H9 (cell line): Measurements from ENCODE around the gene SMTNL2. TPM values are rescaled to one million over a fixed set of nuclear protein-coding genes. Genes with fewer than 3 reads are reported as not detected.

ENCODE experiments used
- DNase-seq: peaks from one replicate; pipeline ENCODE4 v3.0.0-alpha.2; 2017
- H2AFZ ChIP-seq: one replicate; pipeline ENCODE4 v1.6.1; 2013; ENCODE audit warnings: mild to moderate bottlenecking, low read length, control low read depth, moderate library complexity
- H2AK5ac ChIP-seq: 2 replicates; pipeline ENCODE4 v1.6.1; 2013; ENCODE audit warnings: low read length, control low read depth, mixed read lengths; ENCODE audit not compliant: insufficient read length
- H2BK120ac ChIP-seq: one replicate; pipeline ENCODE4 v1.6.1; 2013; ENCODE audit warnings: low read depth, mild to moderate bottlenecking, low read length, control low read depth, inconsistent platforms; ENCODE audit not compliant: poor library complexity, severe bottlenecking
- H2BK12ac ChIP-seq: 2 replicates; pipeline ENCODE4 v1.6.1; 2013; ENCODE audit warnings: low read length, control low read depth, mixed read lengths, low read depth; ENCODE audit not compliant: insufficient read length
- H2BK15ac ChIP-seq: 2 replicates; pipeline ENCODE4 v1.6.1; 2013; ENCODE audit warnings: low read depth, low read length, control low read depth
- H2BK20ac ChIP-seq: one replicate; pipeline ENCODE4 v1.6.1; 2013; ENCODE audit warnings: low read depth, mild to moderate bottlenecking, low read length, control low read depth, inconsistent platforms; ENCODE audit not compliant: poor library complexity, severe bottlenecking
- H2BK5ac ChIP-seq: 2 replicates; pipeline ENCODE4 v1.6.1; 2013; ENCODE audit warnings: low read length, control low read depth, mixed read lengths; ENCODE audit not compliant: insufficient read length
- H3K14ac ChIP-seq: 2 replicates; pipeline ENCODE4 v1.6.1; 2013; ENCODE audit warnings: low read length, control low read depth; ENCODE audit not compliant: insufficient read depth
- H3K18ac ChIP-seq: 2 replicates; pipeline ENCODE4 v1.6.1; 2013; ENCODE audit warnings: low read depth, mild to moderate bottlenecking, mixed read lengths, low read length, control low read depth; ENCODE audit not compliant: insufficient read length
- H3K23ac ChIP-seq: 2 replicates; pipeline ENCODE4 v1.6.1; 2013; ENCODE audit warnings: low read length, control low read depth, mixed read lengths, low read depth; ENCODE audit not compliant: insufficient read length
- H3K23me2 ChIP-seq: 2 replicates; pipeline ENCODE4 v1.6.1; 2013; ENCODE audit warnings: low read depth, mild to moderate bottlenecking, mixed read lengths, low read length, control low read depth; ENCODE audit not compliant: insufficient read length, poor library complexity, severe bottlenecking
- H3K27ac ChIP-seq: 2 replicates; pipeline ENCODE4 v1.5.1; 2013; ENCODE audit warnings: low read length, control low read depth, mixed read lengths, low read depth; ENCODE audit not compliant: insufficient read length
- H3K27me3 ChIP-seq: 2 replicates; pipeline ENCODE4 v1.6.1; 2013; ENCODE audit warnings: low read length, control low read depth, inconsistent platforms; ENCODE audit not compliant: insufficient read depth
- H3K4ac ChIP-seq: 2 replicates; pipeline ENCODE4 v1.6.1; 2013; ENCODE audit warnings: low read depth, mild to moderate bottlenecking, control low read depth, inconsistent platforms, low read length, moderate library complexity
- H3K4me1 ChIP-seq: 2 replicates; pipeline ENCODE4 v1.6.1; 2013; ENCODE audit warnings: low read length, control low read depth, inconsistent platforms; ENCODE audit not compliant: insufficient read depth
- H3K4me2 ChIP-seq: 2 replicates; pipeline ENCODE4 v1.6.1; 2013; ENCODE audit warnings: low read length, control low read depth, mixed read lengths; ENCODE audit not compliant: insufficient read length, insufficient read depth
- H3K56ac ChIP-seq: 2 replicates; pipeline ENCODE4 v1.6.1; 2013; ENCODE audit warnings: low read depth, mild to moderate bottlenecking, mixed read lengths, low read length, control low read depth; ENCODE audit not compliant: insufficient read length
- H3K79me1 ChIP-seq: 2 replicates; pipeline ENCODE4 v1.6.1; 2013; ENCODE audit warnings: low read depth, mild to moderate bottlenecking, moderate library complexity, low read length, control low read depth, inconsistent platforms; ENCODE audit not compliant: insufficient read depth, poor library complexity, severe bottlenecking
- H3K79me2 ChIP-seq: 2 replicates; pipeline ENCODE4 v1.6.1; 2013; ENCODE audit warnings: low read length, control low read depth, inconsistent platforms; ENCODE audit not compliant: insufficient read depth
- H3K9ac ChIP-seq: 2 replicates; pipeline ENCODE4 v1.6.1; 2013; ENCODE audit warnings: low read length, control low read depth, mixed read lengths; ENCODE audit not compliant: insufficient read length; ENCODE audit errors: extremely low read depth
- H3K9me3 ChIP-seq: one replicate; pipeline ENCODE4 v1.6.1; 2013; ENCODE audit warnings: low read depth, low read length, inconsistent platforms; ENCODE audit not compliant: control insufficient read depth
- H3T11ph ChIP-seq: one replicate; pipeline ENCODE4 v1.6.1; 2013; ENCODE audit warnings: mild to moderate bottlenecking, low read length, control low read depth, inconsistent platforms
- H4K20me1 ChIP-seq: one replicate; pipeline ENCODE4 v1.6.1; 2013; ENCODE audit not compliant: control insufficient read depth, insufficient read length, insufficient read depth
- H4K5ac ChIP-seq: 2 replicates; pipeline ENCODE4 v1.6.1; 2013; ENCODE audit warnings: low read depth, mild to moderate bottlenecking, mixed read lengths, low read length, control low read depth; ENCODE audit not compliant: insufficient read length
- H4K8ac ChIP-seq: replicated peaks from 2 replicates; pipeline ENCODE4 v1.6.1; 2013; ENCODE audit warnings: low read length, control low read depth, mixed read lengths, low read depth; ENCODE audit not compliant: insufficient read length
- H4K91ac ChIP-seq: 2 replicates; pipeline ENCODE4 v1.6.1; 2013; ENCODE audit warnings: low read depth, mild to moderate bottlenecking, moderate library complexity, mixed read lengths, low read length, control low read depth; ENCODE audit not compliant: insufficient read length
- H3K27ac Mint-ChIP-seq, 3 experiments: 2 replicates in 2 of 3; 3 replicates in 1 of 3; pipeline ENCODE4 v1.8.0; 2020 to 2021; ENCODE audit warnings: mixed read lengths in 3 of 3, mild to moderate bottlenecking in 1 of 3, moderate library complexity in 1 of 3
- H3K27me3 Mint-ChIP-seq: 2 replicates; pipeline ENCODE4 v1.8.0; 2021; ENCODE audit warnings: low read depth, mild to moderate bottlenecking, moderate library complexity, mixed read lengths
- H3K36me3 Mint-ChIP-seq, 3 experiments: 2 replicates in 2 of 3; 3 replicates in 1 of 3; pipeline ENCODE4 v1.8.0; 2020 to 2021; ENCODE audit warnings: low read depth in 3 of 3, mixed read lengths in 3 of 3; ENCODE audit not compliant: insufficient read depth in 1 of 3
- H3K4me1 Mint-ChIP-seq, 2 experiments: 2 replicates each; pipeline ENCODE4 v1.8.0; 2020; ENCODE audit warnings: mixed read lengths in 2 of 2
- H3K4me3 Mint-ChIP-seq, 2 experiments: 2 replicates in 1 of 2; 3 replicates in 1 of 2; pipeline ENCODE4 v1.8.0; 2020 to 2021; ENCODE audit warnings: mild to moderate bottlenecking in 2 of 2, mixed read lengths in 2 of 2, moderate library complexity in 1 of 2
- H3K9me3 Mint-ChIP-seq, 2 experiments: 2 replicates in 1 of 2; 3 replicates in 1 of 2; pipeline ENCODE4 v1.8.0; 2020; ENCODE audit warnings: mild to moderate bottlenecking in 2 of 2, mixed read lengths in 2 of 2, moderate library complexity in 1 of 2
- WGBS: extraction: QIAGEN DNeasy Blood & Tissue Kit; methylation state at CpG from one replicate; pipeline ENCODE4 v1.1.7; 2013; ENCODE audit warnings: missing lambda C conversion rate, low lambda C conversion rate, mixed read lengths; ENCODE audit not compliant: insufficient read length; ENCODE audit errors: extremely low coverage; 5-methylcytosine and 5-hydroxymethylcytosine counted together
- total RNA-seq: library from RNA; stranded (reverse); gene quantifications from 2 replicates; pipeline ENCODE4 v1.2.1, GENCODE V29; 2021
- TF ChIP-seq, protein P1 (sequence below): fragments of 200-600 bp; sonication (generic); conservative IDR thresholded peaks from 3 replicates; pipeline ENCODE4 v1.8.0; 2021; ENCODE audit warnings: antibody characterized with exemption, mild to moderate bottlenecking

SMTNL2 gene
- total RNA-seq, 1 experiment from 2014 or later: 0.77 TPM

DNA sequence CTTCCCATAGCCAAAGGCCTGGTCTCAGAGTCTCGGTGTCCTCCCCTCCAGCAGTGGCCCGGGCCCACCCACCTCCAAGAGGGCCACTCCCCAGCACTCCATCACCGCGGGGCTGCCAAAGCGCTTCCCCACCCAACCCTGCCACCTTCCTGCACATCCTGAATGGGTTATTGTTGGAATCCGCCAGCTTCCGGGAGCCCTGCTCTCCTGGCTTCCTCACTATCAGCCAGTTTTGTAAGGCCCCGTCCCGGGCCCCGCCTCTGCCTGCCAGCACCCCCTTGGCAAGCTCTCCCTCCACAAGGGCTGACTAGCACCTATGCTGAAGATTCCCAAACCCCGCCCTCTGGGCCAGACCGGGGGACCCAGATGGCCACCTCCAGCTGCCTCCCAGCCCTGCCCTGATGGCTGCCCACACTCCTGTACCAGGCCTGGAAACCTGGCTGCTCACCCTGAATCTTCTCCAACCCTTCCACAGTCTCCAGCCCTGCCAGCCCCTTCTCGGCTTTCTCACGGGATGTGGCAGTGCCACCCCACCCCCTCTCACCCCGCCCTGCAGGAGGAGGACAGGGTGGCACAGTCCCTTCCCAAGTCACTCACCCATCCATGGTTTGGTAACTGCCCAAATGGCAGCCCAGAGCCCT, 43.5 kb upstream of the SMTNL2 start:
- no peaks in the 10 kb centered on the region for H3K79me2 ChIP-seq
- no peaks in the 10 kb centered on the region; the same call in 1 of the 2 replicates for H3K4me1 ChIP-seq
- H2AK5ac ChIP-seq: no peak overlapping the region
- no peak for DNase-seq
- no peak overlapping the region for H3K4me2 ChIP-seq
- Mint-ChIP-seq H3K4me1 (peaks cover 10 to 11% of the 10 kb centered on the region in 2 experiments), H3K27me3 (peaks cover under 1% of the 10 kb centered on the region; the same call in 1 of the 2 replicates), H3K9me3 (no peaks in the 10 kb centered on the region), H3K36me3 (peaks cover 21 to 75% (median 51%) of the 10 kb centered on the region in 3 experiments), H3K4me3 (no peak overlapping the region), H3K27ac (no peak overlapping the region)
- H3K27ac ChIP-seq: no peak overlapping the region
- no peak overlapping the region for H2BK120ac ChIP-seq
- no peak overlapping the region for H3K14ac ChIP-seq
- no peaks in the 10 kb centered on the region for H3K23me2 ChIP-seq
- peaks cover 5% of the 10 kb centered on the region for H4K20me1 ChIP-seq
- H3K79me1 ChIP-seq: no peaks in the 10 kb centered on the region
- no peak overlapping the region for H3K23ac ChIP-seq
- TF ChIP-seq, protein P1, sequence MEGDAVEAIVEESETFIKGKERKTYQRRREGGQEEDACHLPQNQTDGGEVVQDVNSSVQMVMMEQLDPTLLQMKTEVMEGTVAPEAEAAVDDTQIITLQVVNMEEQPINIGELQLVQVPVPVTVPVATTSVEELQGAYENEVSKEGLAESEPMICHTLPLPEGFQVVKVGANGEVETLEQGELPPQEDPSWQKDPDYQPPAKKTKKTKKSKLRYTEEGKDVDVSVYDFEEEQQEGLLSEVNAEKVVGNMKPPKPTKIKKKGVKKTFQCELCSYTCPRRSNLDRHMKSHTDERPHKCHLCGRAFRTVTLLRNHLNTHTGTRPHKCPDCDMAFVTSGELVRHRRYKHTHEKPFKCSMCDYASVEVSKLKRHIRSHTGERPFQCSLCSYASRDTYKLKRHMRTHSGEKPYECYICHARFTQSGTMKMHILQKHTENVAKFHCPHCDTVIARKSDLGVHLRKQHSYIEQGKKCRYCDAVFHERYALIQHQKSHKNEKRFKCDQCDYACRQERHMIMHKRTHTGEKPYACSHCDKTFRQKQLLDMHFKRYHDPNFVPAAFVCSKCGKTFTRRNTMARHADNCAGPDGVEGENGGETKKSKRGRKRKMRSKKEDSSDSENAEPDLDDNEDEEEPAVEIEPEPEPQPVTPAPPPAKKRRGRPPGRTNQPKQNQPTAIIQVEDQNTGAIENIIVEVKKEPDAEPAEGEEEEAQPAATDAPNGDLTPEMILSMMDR: no peak
- H4K5ac ChIP-seq: no peak overlapping the region
- H3K27me3 ChIP-seq: no peaks in the 10 kb centered on the region
- no peak overlapping the region for H3K4ac ChIP-seq
- no peak overlapping the region for H2BK20ac ChIP-seq
- H3K9ac ChIP-seq: no peak overlapping the region
- no CpG with 5 or more reads among the region's 15 CpGs for WGBS
- H2BK12ac ChIP-seq: no peak overlapping the region
- H4K91ac ChIP-seq: no peak overlapping the region
- H3K18ac ChIP-seq: no peak overlapping the region
- H3T11ph ChIP-seq: no peak overlapping the region
- no peak overlapping the region for H3K56ac ChIP-seq
- no peak overlapping the region for H2BK15ac ChIP-seq
- no peak overlapping the region for H2AFZ ChIP-seq
- no peaks in the 10 kb centered on the region for H3K9me3 ChIP-seq
- H2BK5ac ChIP-seq: no peak overlapping the region
- no peak overlapping the region for H4K8ac ChIP-seq
